Measurements from ENCODE around the gene KIF2A. TPM values are rescaled to one million over a fixed set of nuclear protein-coding genes. Genes with fewer than 3 reads are reported as not detected.
A peak's percentile ranks its signal among the peaks of the same experiment; 100 is the strongest.

Gene KIF2A
- total and polyA plus RNA-seq, 2 of the 13 experiments (the other 11 are each of a cell fraction or from before 2014, with no cell fraction given), result 8.5 to 19.2 TPM

GRCh38 chr5:62322484-62322883 lies 16.5 kb downstream of the KIF2A start (continued):
- no peak for TF ChIP-seq ZHX2 (IDR thresholded peaks at IDR 0.05; ENCODE audit: low read depth)
- no peak for TF ChIP-seq ZHX2 (CRISPR knock-in tag; IDR thresholded peaks at IDR 0.05; ENCODE audit: borderline replicate concordance)
- TF ChIP-seq ZNF644 (CRISPR knock-in tag; IDR thresholded peaks at IDR 0.05; ENCODE audit: low read depth), result no peak
- TF ChIP-seq ZBTB8A (CRISPR knock-in tag; IDR thresholded peaks at IDR 0.05; ENCODE audit: borderline replicate concordance, low read depth), result no peak
- TF ChIP-seq EHMT2 (IDR thresholded peaks at IDR 0.05; ENCODE audit: borderline replicate concordance, low read depth, low read length), result no peak
- TF ChIP-seq HDAC1 (CRISPR knock-in tag; IDR thresholded peaks at IDR 0.05), result peak; percentile 43; the same call in 1 of the 2 replicates
- TF ChIP-seq ERF (CRISPR knock-in tag; IDR thresholded peaks at IDR 0.05), result no peak
- no peak for TF ChIP-seq ZNF704 (CRISPR knock-in tag; IDR thresholded peaks at IDR 0.05; ENCODE audit: borderline replicate concordance)
- TF ChIP-seq RNF219 (CRISPR knock-in tag; IDR thresholded peaks at IDR 0.05), result no peak
- no peak for TF ChIP-seq SMARCE1 (IDR thresholded peaks at IDR 0.05; ENCODE audit: borderline replicate concordance)
- TF ChIP-seq DNMT1 (CRISPR knock-in tag; IDR thresholded peaks at IDR 0.05), result no peak
- TF ChIP-seq SAP130 (CRISPR knock-in tag; IDR thresholded peaks at IDR 0.05; ENCODE audit: low read depth), result peak; percentile 40; the same call in 1 of the 2 replicates
- TF ChIP-seq ATF6 (CRISPR knock-in tag; conservative IDR thresholded peaks at IDR 0.05), result no peak
- no peak for TF ChIP-seq POLR2G (IDR thresholded peaks at IDR 0.05; ENCODE audit: low read depth, low read length)
- TF ChIP-seq REXO4 (CRISPR knock-in tag; IDR thresholded peaks at IDR 0.05; ENCODE audit: borderline replicate concordance), result no peak
- no peak for TF ChIP-seq ZHX1 (CRISPR knock-in tag; IDR thresholded peaks at IDR 0.05; ENCODE audit: low read depth)
